Chondrocyte (in vitro differentiated cells): ENCODE results near the gene MEGF10. TPM values are rescaled to one million over a fixed set of nuclear protein-coding genes. Genes with fewer than 3 reads are reported as not detected.

Experiments
- DNase-seq: peaks from one replicate; pipeline ENCODE4 v3.0.0; 2021; ENCODE audit warnings: mixed read lengths, low spot score
- H3K27ac Mint-ChIP-seq: one replicate; pipeline ENCODE4 v1.8.0; 2021; ENCODE audit warnings: mild to moderate bottlenecking, moderate library complexity, mixed read lengths; ENCODE audit not compliant: unreplicated experiment
- H3K27me3 Mint-ChIP-seq: 2 replicates; pipeline ENCODE4 v1.8.0; 2021; ENCODE audit warnings: low read depth, mixed read lengths
- H3K36me3 Mint-ChIP-seq: 2 replicates; pipeline ENCODE4 v1.8.0; 2021; ENCODE audit warnings: low read depth, mixed read lengths
- H3K4me1 Mint-ChIP-seq: 2 replicates; pipeline ENCODE4 v1.8.0; 2021; ENCODE audit warnings: low read depth, mild to moderate bottlenecking, mixed read lengths
- H3K4me3 Mint-ChIP-seq: one replicate; pipeline ENCODE4 v1.8.0; 2021; ENCODE audit warnings: mild to moderate bottlenecking, moderate library complexity, mixed read lengths; ENCODE audit not compliant: unreplicated experiment
- H3K9me3 Mint-ChIP-seq: 2 replicates; pipeline ENCODE4 v1.8.0; 2021; ENCODE audit warnings: low read depth, mixed read lengths
- total RNA-seq: library from RNA; stranded (reverse); gene quantifications from 3 replicates; pipeline ENCODE4 v1.2.1, GENCODE V29; 2021
- TF ChIP-seq, protein P1 (sequence below): fragments of 200-600 bp; sonication (generic); IDR thresholded peaks from 2 replicates; pipeline ENCODE4 v1.5.0; 2021; ENCODE audit warnings: antibody characterized with exemption, mild to moderate bottlenecking, moderate library complexity

MEGF10 gene
- total RNA-seq, 1 donor from 2014 or later: 6.6 TPM

- no peaks in the 10 kb centered on the region for H3K9me3 Mint-ChIP-seq
- peak overlapping the region; percentile 19 for H3K27ac Mint-ChIP-seq
- no peak overlapping the region for H3K4me3 Mint-ChIP-seq
- DNase-seq: no peak
- peaks cover 2% of the 10 kb centered on the region for H3K36me3 Mint-ChIP-seq
- no peaks in the 10 kb centered on the region for H3K27me3 Mint-ChIP-seq
- H3K4me1 Mint-ChIP-seq: peaks cover 26% of the 10 kb centered on the region
- TF ChIP-seq, protein P1, sequence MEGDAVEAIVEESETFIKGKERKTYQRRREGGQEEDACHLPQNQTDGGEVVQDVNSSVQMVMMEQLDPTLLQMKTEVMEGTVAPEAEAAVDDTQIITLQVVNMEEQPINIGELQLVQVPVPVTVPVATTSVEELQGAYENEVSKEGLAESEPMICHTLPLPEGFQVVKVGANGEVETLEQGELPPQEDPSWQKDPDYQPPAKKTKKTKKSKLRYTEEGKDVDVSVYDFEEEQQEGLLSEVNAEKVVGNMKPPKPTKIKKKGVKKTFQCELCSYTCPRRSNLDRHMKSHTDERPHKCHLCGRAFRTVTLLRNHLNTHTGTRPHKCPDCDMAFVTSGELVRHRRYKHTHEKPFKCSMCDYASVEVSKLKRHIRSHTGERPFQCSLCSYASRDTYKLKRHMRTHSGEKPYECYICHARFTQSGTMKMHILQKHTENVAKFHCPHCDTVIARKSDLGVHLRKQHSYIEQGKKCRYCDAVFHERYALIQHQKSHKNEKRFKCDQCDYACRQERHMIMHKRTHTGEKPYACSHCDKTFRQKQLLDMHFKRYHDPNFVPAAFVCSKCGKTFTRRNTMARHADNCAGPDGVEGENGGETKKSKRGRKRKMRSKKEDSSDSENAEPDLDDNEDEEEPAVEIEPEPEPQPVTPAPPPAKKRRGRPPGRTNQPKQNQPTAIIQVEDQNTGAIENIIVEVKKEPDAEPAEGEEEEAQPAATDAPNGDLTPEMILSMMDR: no peak
Measured at GRCh38 chr5:127400946-127401670, 110.5 kb downstream of the MEGF10 start.

DNA sequence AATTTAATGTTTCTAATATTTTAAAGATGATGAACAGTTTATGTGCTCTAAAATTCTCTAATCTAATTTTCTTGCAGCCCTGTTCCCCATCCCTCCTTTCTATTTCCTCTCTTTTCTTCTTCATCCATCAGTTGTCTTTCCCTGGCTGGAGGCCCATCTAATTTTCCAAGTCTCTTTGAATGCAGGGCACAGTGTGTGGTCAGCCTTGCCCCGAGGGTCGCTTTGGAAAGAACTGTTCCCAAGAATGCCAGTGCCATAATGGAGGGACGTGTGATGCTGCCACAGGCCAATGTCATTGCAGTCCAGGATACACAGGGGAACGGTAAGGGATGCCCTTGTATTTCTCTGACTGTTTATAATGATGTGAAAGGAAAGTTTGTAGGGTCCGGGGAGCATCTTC, 111.8 kb downstream of the MEGF10 start:
- Mint-ChIP-seq H3K27me3 (no peaks in the 10 kb centered on the region), H3K9me3 (no peaks in the 10 kb centered on the region), H3K4me3 (no peak overlapping the region), H3K27ac (no peak overlapping the region), H3K4me1 (peaks cover 26% of the 10 kb centered on the region), H3K36me3 (peaks cover 2% of the 10 kb centered on the region)
- DNase-seq: no peak
- TF ChIP-seq, protein P1: no peak

- H3K9me3 Mint-ChIP-seq: no peaks in the 10 kb centered on the region
- no peaks in the 10 kb centered on the region for H3K27me3 Mint-ChIP-seq
- no peak for DNase-seq
- TF ChIP-seq, protein P1: no peak
- H3K27ac Mint-ChIP-seq: no peak overlapping the region
- no peak overlapping the region for H3K4me3 Mint-ChIP-seq
- no peaks in the 10 kb centered on the region for H3K36me3 Mint-ChIP-seq
- peaks cover 30% of the 10 kb centered on the region for H3K4me1 Mint-ChIP-seq
Measured at GRCh38 chr5:127404190-127404589, 113.6 kb downstream of the MEGF10 start.

DNA sequence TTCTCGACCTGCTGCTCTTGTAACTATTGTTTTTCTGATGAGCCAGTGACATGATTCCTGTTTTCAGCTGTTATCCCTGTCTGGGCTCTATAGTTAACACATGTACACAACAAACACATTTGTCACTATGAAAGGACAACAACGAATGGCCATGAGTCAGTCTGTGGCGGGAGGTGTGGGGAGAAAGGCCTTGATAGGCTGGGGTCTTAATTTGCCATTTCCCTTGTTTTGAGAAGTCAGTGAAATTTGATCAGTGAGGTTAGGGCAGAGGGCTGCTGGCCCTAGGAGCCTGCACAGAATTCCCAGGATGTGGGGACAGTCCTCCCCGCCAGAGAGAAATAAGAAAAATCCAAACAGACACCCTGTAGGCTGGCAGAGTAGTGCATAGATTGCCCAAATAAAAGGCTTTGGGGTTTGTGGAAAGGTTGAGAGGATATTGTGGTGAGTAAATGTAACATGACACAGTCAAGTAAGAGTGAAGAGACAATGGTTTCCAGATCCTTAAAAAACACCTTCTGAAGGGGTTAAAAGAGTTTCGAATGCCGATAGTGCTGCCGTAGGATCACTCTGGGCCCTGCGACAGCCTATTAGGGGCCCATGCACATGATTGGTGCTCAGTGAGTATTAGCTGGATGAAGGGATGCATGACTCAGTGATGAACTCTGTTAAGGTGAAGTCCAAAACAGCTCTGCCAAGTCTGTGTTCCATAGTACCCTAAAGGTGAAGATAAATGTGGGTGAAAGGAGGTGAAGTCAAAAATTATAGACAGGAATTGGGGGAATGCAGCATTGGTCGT, 115.9 kb downstream of the MEGF10 start:
- H3K9me3 Mint-ChIP-seq: no peaks in the 10 kb centered on the region
- no peak overlapping the region for H3K4me3 Mint-ChIP-seq
- no peak for DNase-seq
- H3K27me3 Mint-ChIP-seq: no peaks in the 10 kb centered on the region
- H3K4me1 Mint-ChIP-seq: peaks cover 28% of the 10 kb centered on the region
- H3K27ac Mint-ChIP-seq: no peak overlapping the region
- TF ChIP-seq, protein P1: no peak
- H3K36me3 Mint-ChIP-seq: peaks cover 1% of the 10 kb centered on the region

- H3K4me1 Mint-ChIP-seq: peaks cover 19% of the 10 kb centered on the region
- DNase-seq: no peak
- no peaks in the 10 kb centered on the region for H3K27me3 Mint-ChIP-seq
- peak overlapping the region; percentile 6 for H3K27ac Mint-ChIP-seq
- peaks cover 1% of the 10 kb centered on the region for H3K36me3 Mint-ChIP-seq
- TF ChIP-seq, protein P1: no peak
- no peaks in the 10 kb centered on the region for H3K9me3 Mint-ChIP-seq
- no peak overlapping the region for H3K4me3 Mint-ChIP-seq
Measured at GRCh38 chr5:127409246-127409917, 118.8 kb downstream of the MEGF10 start.
